K562 (cell line): Measurements from ENCODE around the gene SLC26A3. TPM values are rescaled to one million over a fixed set of nuclear protein-coding genes. Genes with fewer than 3 reads are reported as not detected.
A peak's percentile ranks its signal among the peaks of the same experiment; 100 is the strongest.

Source experiments
- ATAC-seq: fragments of 200-7000 bp; cut with Tn5 transposase; 3 replicates; pipeline ENCODE4 v1.9.1; 2020; ENCODE audit warnings: moderate library complexity
- BruUV-seq: library from RNA; stranded (reverse); fragments of 400-500 nt; replicated peaks from 2 replicates; lab custom pipeline; 2021; lab: Mats Ljungman, UMichigan
- CTCF ChIA-PET: fragments of 300-600 bp; formaldehyde crosslinking; extraction: SDS; loops from one replicate; lab custom pipeline; 2021; ENCODE audit warnings: low intra/inter-chr PET ratio; lab: Yijun Ruan, JAX
- POLR2A ChIA-PET: fragments of 300-600, 350-650 bp; sonication (Branson Sonifier 250); formaldehyde crosslinking; extraction: SDS; loops from one replicate; lab custom pipeline; 2021; ENCODE audit warnings: antibody characterized with exemption, inconsistent platforms; lab: Yijun Ruan, JAX
- DNase-seq, 4 experiments: peaks; one replicate each; pipeline versions ENCODE4 v3.0.0 to v3.0.0-alpha.2; 2011 to 2018; ENCODE audit warnings: low spot score in 3 of 4, mixed read lengths in 3 of 4; ENCODE audit errors: extremely low read depth in 1 of 4
- FAIRE-seq: peaks from 2 replicates; lab custom pipeline; 2011; peaks lifted over from hg19 to GRCh38; lab: Jason Lieb, UNC
- H2AFZ ChIP-seq: 2 replicates; pipeline ENCODE4 v1.6.0; 2011; ENCODE audit warnings: low read depth, low read length, control low read depth, inconsistent platforms
- H3K27ac ChIP-seq: fragments of 200-600 bp; 3 replicates; pipeline ENCODE4 v1.8.0; 2011; ENCODE audit warnings: low read depth, mild to moderate bottlenecking, control low read depth, inconsistent platforms, low read length, moderate library complexity, mixed read lengths; ENCODE audit errors: extremely low read depth
- H3K27me3 ChIP-seq, 2 experiments: fragments of 300-600 bp in 1 of 2; 2 replicates in 1 of 2; 3 replicates in 1 of 2; pipeline versions ENCODE4 v1.6.0 to v1.8.0; 2011; ENCODE audit warnings: inconsistent platforms in 2 of 2, low read length in 2 of 2, mild to moderate bottlenecking in 1 of 2, mixed read lengths in 1 of 2, moderate library complexity in 1 of 2; ENCODE audit not compliant: control insufficient read depth in 2 of 2, insufficient read depth in 2 of 2
- H3K36me3 ChIP-seq: fragments of 300-600 bp; 3 replicates; pipeline ENCODE4 v1.8.0; 2011; ENCODE audit warnings: mild to moderate bottlenecking, low read length, inconsistent platforms; ENCODE audit not compliant: control insufficient read depth, insufficient read depth
- H3K4me1 ChIP-seq, 2 experiments: fragments of 200-600 bp in 1 of 2; replicated peaks in 1 of 2; 2 replicates in 1 of 2; 3 replicates in 1 of 2; pipeline versions ENCODE4 v1.5.1 to v1.8.0; 2011; ENCODE audit warnings: inconsistent platforms in 2 of 2, low read length in 2 of 2, mild to moderate bottlenecking in 1 of 2, mixed read lengths in 1 of 2, moderate library complexity in 1 of 2; ENCODE audit not compliant: control insufficient read depth in 2 of 2, insufficient read depth in 2 of 2
- H3K4me2 ChIP-seq: 2 replicates; pipeline ENCODE4 v1.6.1; 2011; ENCODE audit warnings: low read length, control low read depth, inconsistent platforms, mixed read lengths; ENCODE audit not compliant: insufficient read depth
- H3K4me3 ChIP-seq: fragments of 200-600 bp; sonication (generic), shearing (Covaris generic); 2 replicates; pipeline ENCODE4 v1.5.1; 2016; ENCODE audit warnings: control low read depth, inconsistent platforms
- H3K79me2 ChIP-seq: fragments of 200-600 bp; 3 replicates; pipeline ENCODE4 v1.8.0; 2011; ENCODE audit warnings: low read length, inconsistent platforms; ENCODE audit not compliant: control insufficient read depth, insufficient read depth
- H3K9ac ChIP-seq, 2 experiments: 2 replicates each; pipeline versions ENCODE4 v1.6.0 to v1.6.1; 2011; ENCODE audit warnings: low read depth in 2 of 2, low read length in 2 of 2, control low read depth in 1 of 2, inconsistent platforms in 1 of 2, mild to moderate bottlenecking in 1 of 2, mixed read lengths in 1 of 2; ENCODE audit not compliant: insufficient read depth in 1 of 2
- H3K9me1 ChIP-seq: one replicate; pipeline ENCODE4 v1.6.0; 2011; ENCODE audit warnings: inconsistent platforms, mild to moderate bottlenecking, low read length, moderate library complexity; ENCODE audit not compliant: control insufficient read depth, insufficient read depth
- H3K9me3 ChIP-seq: replicated peaks from 2 replicates; pipeline ENCODE4 v1.5.1; 2011; ENCODE audit warnings: low read depth, low read length, inconsistent platforms; ENCODE audit not compliant: control insufficient read depth, insufficient read depth
- H4K20me1 ChIP-seq: replicated peaks from 2 replicates; pipeline ENCODE4 v1.6.1; 2011; ENCODE audit warnings: low read length, inconsistent platforms, mixed read lengths; ENCODE audit not compliant: control insufficient read depth, insufficient read depth
- MIER1 ChIP-seq: fragments of 450-650 bp; IDR thresholded peaks from 2 replicates; pipeline ENCODE4 v1.6.1; 2016; ENCODE audit warnings: antibody characterized with exemption, mild to moderate bottlenecking, low read depth
- POLR2A ChIP-seq: fragments of 450-650 bp; conservative IDR thresholded peaks from 2 replicates; pipeline ENCODE4 v1.6.1; 2016
- POLR2B ChIP-seq: fragments of 450-650 bp; IDR thresholded peaks from 2 replicates; pipeline ENCODE4 v1.6.1; 2018; ENCODE audit warnings: low read depth; ENCODE audit not compliant: partially characterized antibody
- ZNF551 ChIP-seq: fragments of 250-450 bp; sonication (Bioruptor Pico); IDR thresholded peaks from 2 replicates; pipeline ENCODE4 v1.5.0; 2021; ENCODE audit warnings: mild to moderate bottlenecking, moderate library complexity
- WGBS: fragments of 100-300 bp; shearing (Covaris generic); methylation state at CpG from one replicate; pipeline ENCODE4 v1.1.6; 2016; ENCODE audit warnings: low coverage, mixed read lengths; ENCODE audit not compliant: insufficient coverage; ENCODE audit errors: missing lambda C conversion rate; 5-methylcytosine and 5-hydroxymethylcytosine counted together
- in situ Hi-C: fragments of 300-500 bp; cut with MboI; formaldehyde crosslinking; loops from 4 replicates; pipeline ENCODE4 v1.15.0; 2018; ENCODE audit warnings: inconsistent platforms, mixed read lengths
- intact Hi-C: fragments of 100-400 bp; cut with micrococcal nuclease; formaldehyde crosslinking; loops from 2 replicates; pipeline ENCODE4 v1.14.2; 2022
- polyA plus RNA-seq, 8 experiments: library from polyadenylated mRNA; depleted of rRNA in 4 of 8; stranded (reverse) in 5 of 8; unstranded in 3 of 8; fragments of >200 nt; fragmentation: Nextera tagmentation in 2 of 8; fragmentation: Illumina TruSeq in 1 of 8; extraction: Ambion mirVana in 2 of 8; extraction: Trizol in 1 of 8; gene quantifications; 2 replicates each; pipeline versions ENCODE4 v1.2.1 to v1.2.3, GENCODE V29; 2011 to 2014; ENCODE audit warnings: inconsistent platforms in 1 of 8, missing spikeins in 1 of 8
- total RNA-seq, 7 experiments: library from RNA; depleted of rRNA in 6 of 7; stranded (reverse); fragments of >200 nt in 6 of 7; fragmentation: Illumina TruSeq in 2 of 7; extraction: Trizol in 2 of 7; gene quantifications; 2 replicates each; pipeline versions ENCODE4 v1.2.1 to v1.2.3, GENCODE V29; 2011 to 2021; ENCODE audit warnings: low replicate concordance in 1 of 7
- TF ChIP-seq, protein P1 (sequence below): sonication (generic); formaldehyde crosslinking; IDR thresholded peaks from 2 replicates; pipeline ENCODE4 v1.8.0; 2022; ENCODE audit warnings: missing genetic modification reagents, mild to moderate bottlenecking, borderline replicate concordance
- TF ChIP-seq, protein P2 (sequence below): sonication (generic); formaldehyde crosslinking; IDR thresholded peaks from 2 replicates; pipeline ENCODE4 v1.8.0; 2023; ENCODE audit warnings: missing genetic modification reagents, mild to moderate bottlenecking, borderline replicate concordance
- TF ChIP-seq, protein P3 (sequence below): sonication (generic); formaldehyde crosslinking; IDR thresholded peaks from 2 replicates; pipeline ENCODE4 v1.8.0; 2022; ENCODE audit warnings: mild to moderate bottlenecking, low read depth, missing genetic modification reagents
- TF ChIP-seq, protein P4 (sequence below): fragments of 450-650 bp; IDR thresholded peaks from 2 replicates; pipeline ENCODE4 v1.7.1; 2018; ENCODE audit warnings: mild to moderate bottlenecking, low read depth; ENCODE audit not compliant: partially characterized antibody
- TF ChIP-seq, protein P5 (sequence below): fragments of 250-450 bp; sonication (Bioruptor Pico); IDR thresholded peaks from 2 replicates; pipeline ENCODE4 v1.8.0; 2022; ENCODE audit warnings: moderate library complexity, mild to moderate bottlenecking, inconsistent platforms

SLC26A3 gene
- total and polyA plus RNA-seq, 9 of the 15 experiments (the other 6 are each of a cell fraction or from before 2014, with no cell fraction given): 0.86 TPM; not detected in 8

DNA sequence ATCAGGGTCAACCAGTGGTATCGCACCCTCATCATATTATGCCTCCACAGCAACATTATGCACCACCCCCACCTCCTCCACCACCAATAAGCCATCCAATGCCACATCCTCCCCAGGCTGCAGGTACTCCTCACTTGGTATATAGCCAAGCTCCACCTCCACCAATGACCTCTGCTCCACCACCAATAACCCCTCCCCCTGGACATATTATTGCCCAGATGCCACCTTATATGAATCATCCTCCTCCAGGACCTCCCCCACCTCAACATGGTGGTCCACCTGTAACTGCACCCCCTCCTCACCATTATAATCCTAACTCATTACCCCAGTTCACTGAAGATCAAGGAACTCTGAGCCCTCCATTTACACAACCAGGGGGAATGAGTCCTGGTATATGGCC, 44.4 kb downstream of the SLC26A3 start:
- Histone ChIP-seq H3K27ac (no peak overlapping the region), H3K79me2 (no peaks in the 10 kb centered on the region), H3K9me1 (no peaks in the 10 kb centered on the region), H3K4me2 (no peak overlapping the region), H4K20me1 (no peaks in the 10 kb centered on the region), H3K9ac (no peak overlapping the region), H2AFZ (no peak overlapping the region), H3K36me3 (peaks cover 68% of the 10 kb centered on the region), H3K9me3 (no peaks in the 10 kb centered on the region), H3K4me3 (no peak overlapping the region), H3K27me3 (no peaks in the 10 kb centered on the region), H3K4me1 (no peaks in the 10 kb centered on the region)
- ChIA-PET POLR2A (no interaction called here), CTCF (interaction anchor here (0.6 kb wide), 1 partner anchor 591 kb away, joined by 3 read pairs; no protein-coding TSS in a partner anchor)
- ATAC-seq (peak; percentile 51), DNase-seq (peak in 1 of 4 experiments; percentile 25), FAIRE-seq (no peak)
- intact Hi-C loops (no loop called here), in situ Hi-C loops (no loop called here)
- 100% methylated on average over 1 of the region's 1 CpG for WGBS
- BruUV-seq: TSS peak; percentile 8
- TF ChIP-seq ZNF551 (CRISPR knock-in tag) (no peak), MIER1 (no peak), POLR2A (peak; percentile 73), POLR2B (peak; percentile 65)
- TF ChIP-seq, protein P1, sequence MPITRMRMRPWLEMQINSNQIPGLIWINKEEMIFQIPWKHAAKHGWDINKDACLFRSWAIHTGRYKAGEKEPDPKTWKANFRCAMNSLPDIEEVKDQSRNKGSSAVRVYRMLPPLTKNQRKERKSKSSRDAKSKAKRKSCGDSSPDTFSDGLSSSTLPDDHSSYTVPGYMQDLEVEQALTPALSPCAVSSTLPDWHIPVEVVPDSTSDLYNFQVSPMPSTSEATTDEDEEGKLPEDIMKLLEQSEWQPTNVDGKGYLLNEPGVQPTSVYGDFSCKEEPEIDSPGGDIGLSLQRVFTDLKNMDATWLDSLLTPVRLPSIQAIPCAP: no peak
- TF ChIP-seq, protein P2, sequence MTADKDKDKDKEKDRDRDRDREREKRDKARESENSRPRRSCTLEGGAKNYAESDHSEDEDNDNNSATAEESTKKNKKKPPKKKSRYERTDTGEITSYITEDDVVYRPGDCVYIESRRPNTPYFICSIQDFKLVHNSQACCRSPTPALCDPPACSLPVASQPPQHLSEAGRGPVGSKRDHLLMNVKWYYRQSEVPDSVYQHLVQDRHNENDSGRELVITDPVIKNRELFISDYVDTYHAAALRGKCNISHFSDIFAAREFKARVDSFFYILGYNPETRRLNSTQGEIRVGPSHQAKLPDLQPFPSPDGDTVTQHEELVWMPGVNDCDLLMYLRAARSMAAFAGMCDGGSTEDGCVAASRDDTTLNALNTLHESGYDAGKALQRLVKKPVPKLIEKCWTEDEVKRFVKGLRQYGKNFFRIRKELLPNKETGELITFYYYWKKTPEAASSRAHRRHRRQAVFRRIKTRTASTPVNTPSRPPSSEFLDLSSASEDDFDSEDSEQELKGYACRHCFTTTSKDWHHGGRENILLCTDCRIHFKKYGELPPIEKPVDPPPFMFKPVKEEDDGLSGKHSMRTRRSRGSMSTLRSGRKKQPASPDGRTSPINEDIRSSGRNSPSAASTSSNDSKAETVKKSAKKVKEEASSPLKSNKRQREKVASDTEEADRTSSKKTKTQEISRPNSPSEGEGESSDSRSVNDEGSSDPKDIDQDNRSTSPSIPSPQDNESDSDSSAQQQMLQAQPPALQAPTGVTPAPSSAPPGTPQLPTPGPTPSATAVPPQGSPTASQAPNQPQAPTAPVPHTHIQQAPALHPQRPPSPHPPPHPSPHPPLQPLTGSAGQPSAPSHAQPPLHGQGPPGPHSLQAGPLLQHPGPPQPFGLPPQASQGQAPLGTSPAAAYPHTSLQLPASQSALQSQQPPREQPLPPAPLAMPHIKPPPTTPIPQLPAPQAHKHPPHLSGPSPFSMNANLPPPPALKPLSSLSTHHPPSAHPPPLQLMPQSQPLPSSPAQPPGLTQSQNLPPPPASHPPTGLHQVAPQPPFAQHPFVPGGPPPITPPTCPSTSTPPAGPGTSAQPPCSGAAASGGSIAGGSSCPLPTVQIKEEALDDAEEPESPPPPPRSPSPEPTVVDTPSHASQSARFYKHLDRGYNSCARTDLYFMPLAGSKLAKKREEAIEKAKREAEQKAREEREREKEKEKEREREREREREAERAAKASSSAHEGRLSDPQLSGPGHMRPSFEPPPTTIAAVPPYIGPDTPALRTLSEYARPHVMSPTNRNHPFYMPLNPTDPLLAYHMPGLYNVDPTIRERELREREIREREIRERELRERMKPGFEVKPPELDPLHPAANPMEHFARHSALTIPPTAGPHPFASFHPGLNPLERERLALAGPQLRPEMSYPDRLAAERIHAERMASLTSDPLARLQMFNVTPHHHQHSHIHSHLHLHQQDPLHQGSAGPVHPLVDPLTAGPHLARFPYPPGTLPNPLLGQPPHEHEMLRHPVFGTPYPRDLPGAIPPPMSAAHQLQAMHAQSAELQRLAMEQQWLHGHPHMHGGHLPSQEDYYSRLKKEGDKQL (CRISPR knock-in tag): no peak
- TF ChIP-seq, protein P3, sequence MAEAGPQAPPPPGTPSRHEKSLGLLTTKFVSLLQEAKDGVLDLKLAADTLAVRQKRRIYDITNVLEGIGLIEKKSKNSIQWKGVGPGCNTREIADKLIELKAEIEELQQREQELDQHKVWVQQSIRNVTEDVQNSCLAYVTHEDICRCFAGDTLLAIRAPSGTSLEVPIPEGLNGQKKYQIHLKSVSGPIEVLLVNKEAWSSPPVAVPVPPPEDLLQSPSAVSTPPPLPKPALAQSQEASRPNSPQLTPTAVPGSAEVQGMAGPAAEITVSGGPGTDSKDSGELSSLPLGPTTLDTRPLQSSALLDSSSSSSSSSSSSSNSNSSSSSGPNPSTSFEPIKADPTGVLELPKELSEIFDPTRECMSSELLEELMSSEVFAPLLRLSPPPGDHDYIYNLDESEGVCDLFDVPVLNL: no peak
- TF ChIP-seq, protein P4, sequence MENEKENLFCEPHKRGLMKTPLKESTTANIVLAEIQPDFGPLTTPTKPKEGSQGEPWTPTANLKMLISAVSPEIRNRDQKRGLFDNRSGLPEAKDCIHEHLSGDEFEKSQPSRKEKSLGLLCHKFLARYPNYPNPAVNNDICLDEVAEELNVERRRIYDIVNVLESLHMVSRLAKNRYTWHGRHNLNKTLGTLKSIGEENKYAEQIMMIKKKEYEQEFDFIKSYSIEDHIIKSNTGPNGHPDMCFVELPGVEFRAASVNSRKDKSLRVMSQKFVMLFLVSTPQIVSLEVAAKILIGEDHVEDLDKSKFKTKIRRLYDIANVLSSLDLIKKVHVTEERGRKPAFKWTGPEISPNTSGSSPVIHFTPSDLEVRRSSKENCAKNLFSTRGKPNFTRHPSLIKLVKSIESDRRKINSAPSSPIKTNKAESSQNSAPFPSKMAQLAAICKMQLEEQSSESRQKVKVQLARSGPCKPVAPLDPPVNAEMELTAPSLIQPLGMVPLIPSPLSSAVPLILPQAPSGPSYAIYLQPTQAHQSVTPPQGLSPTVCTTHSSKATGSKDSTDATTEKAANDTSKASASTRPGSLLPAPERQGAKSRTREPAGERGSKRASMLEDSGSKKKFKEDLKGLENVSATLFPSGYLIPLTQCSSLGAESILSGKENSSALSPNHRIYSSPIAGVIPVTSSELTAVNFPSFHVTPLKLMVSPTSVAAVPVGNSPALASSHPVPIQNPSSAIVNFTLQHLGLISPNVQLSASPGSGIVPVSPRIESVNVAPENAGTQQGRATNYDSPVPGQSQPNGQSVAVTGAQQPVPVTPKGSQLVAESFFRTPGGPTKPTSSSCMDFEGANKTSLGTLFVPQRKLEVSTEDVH: peak; percentile 57
- TF ChIP-seq, protein P5, sequence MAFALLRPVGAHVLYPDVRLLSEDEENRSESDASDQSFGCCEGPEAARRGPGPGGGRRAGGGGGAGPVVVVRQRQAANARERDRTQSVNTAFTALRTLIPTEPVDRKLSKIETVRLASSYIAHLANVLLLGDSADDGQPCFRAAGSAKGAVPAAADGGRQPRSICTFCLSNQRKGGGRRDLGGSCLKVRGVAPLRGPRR (CRISPR knock-in tag): no peak
